Chondrocyte (in vitro differentiated cells): ENCODE measurements around the gene NDUFB10. TPM values are rescaled to one million over a fixed set of nuclear protein-coding genes. Genes with fewer than 3 reads are reported as not detected.

Experiments used
- DNase-seq: peaks from one replicate; pipeline ENCODE4 v3.0.0; 2021; ENCODE audit warnings: mixed read lengths, low spot score
- H3K27ac Mint-ChIP-seq: one replicate; pipeline ENCODE4 v1.8.0; 2021; ENCODE audit warnings: mild to moderate bottlenecking, moderate library complexity, mixed read lengths; ENCODE audit not compliant: unreplicated experiment
- H3K27me3 Mint-ChIP-seq: 2 replicates; pipeline ENCODE4 v1.8.0; 2021; ENCODE audit warnings: low read depth, mixed read lengths
- H3K36me3 Mint-ChIP-seq: 2 replicates; pipeline ENCODE4 v1.8.0; 2021; ENCODE audit warnings: low read depth, mixed read lengths
- H3K4me1 Mint-ChIP-seq: 2 replicates; pipeline ENCODE4 v1.8.0; 2021; ENCODE audit warnings: low read depth, mild to moderate bottlenecking, mixed read lengths
- H3K4me3 Mint-ChIP-seq: one replicate; pipeline ENCODE4 v1.8.0; 2021; ENCODE audit warnings: mild to moderate bottlenecking, moderate library complexity, mixed read lengths; ENCODE audit not compliant: unreplicated experiment
- H3K9me3 Mint-ChIP-seq: 2 replicates; pipeline ENCODE4 v1.8.0; 2021; ENCODE audit warnings: low read depth, mixed read lengths
- CTCF ChIP-seq: fragments of 200-600 bp; sonication (generic); IDR thresholded peaks from 2 replicates; pipeline ENCODE4 v1.5.0; 2021; ENCODE audit warnings: antibody characterized with exemption, mild to moderate bottlenecking, moderate library complexity
- total RNA-seq: library from RNA; stranded (reverse); gene quantifications from 3 replicates; pipeline ENCODE4 v1.2.1, GENCODE V29; 2021

NDUFB10 gene
- total RNA-seq, 1 donor from 2014 or later = 97.9 TPM

GRCh38 chr16:1998852-1999801 is 39.8 kb downstream of the NDUFB10 start:
- Mint-ChIP-seq H3K4me3 (no peak overlapping the region), H3K9me3 (no peaks in the 10 kb centered on the region), H3K36me3 (peaks cover 13% of the 10 kb centered on the region), H3K27me3 (no peaks in the 10 kb centered on the region), H3K27ac (no peak overlapping the region), H3K4me1 (peaks cover 6% of the 10 kb centered on the region)
- no peak for TF ChIP-seq CTCF
- DNase-seq = no peak

GRCh38 chr16:1999866-2000514 is 40.7 kb downstream of the NDUFB10 start:
- no peak for TF ChIP-seq CTCF
- no peak for DNase-seq
- H3K27me3 Mint-ChIP-seq = no peaks in the 10 kb centered on the region
- no peaks in the 10 kb centered on the region for H3K9me3 Mint-ChIP-seq
- no peak overlapping the region for H3K27ac Mint-ChIP-seq
- peaks cover 13% of the 10 kb centered on the region for H3K4me1 Mint-ChIP-seq
- peaks cover 13% of the 10 kb centered on the region for H3K36me3 Mint-ChIP-seq
- H3K4me3 Mint-ChIP-seq = no peak overlapping the region

- Mint-ChIP-seq H3K4me1 (peaks cover 16% of the 10 kb centered on the region), H3K36me3 (peaks cover 11% of the 10 kb centered on the region), H3K4me3 (no peak overlapping the region), H3K27me3 (no peaks in the 10 kb centered on the region), H3K27ac (no peak overlapping the region), H3K9me3 (no peaks in the 10 kb centered on the region)
- DNase-seq = no peak
- TF ChIP-seq CTCF = no peak
These were observed 41.7 kb downstream of the NDUFB10 start for GRCh38 chr16:2001035-2001434.

- no peak for TF ChIP-seq CTCF
- Mint-ChIP-seq H3K4me3 (no peak overlapping the region), H3K27me3 (no peaks in the 10 kb centered on the region), H3K36me3 (peaks cover 11% of the 10 kb centered on the region), H3K9me3 (no peaks in the 10 kb centered on the region), H3K27ac (no peak overlapping the region), H3K4me1 (peaks cover 21% of the 10 kb centered on the region)
- DNase-seq = no peak
These were observed 42.4 kb downstream of the NDUFB10 start for GRCh38 chr16:2001456-2002355.
